ENCODE data around the gene MED22. TPM values are rescaled to one million over a fixed set of nuclear protein-coding genes. Genes with fewer than 3 reads are reported as not detected.
A peak's percentile ranks its signal among the peaks of the same experiment; 100 is the strongest.

MED22 gene
- total and polyA plus RNA-seq, 2 of the 8 experiments (the other 6 are each of a cell fraction or from before 2014, with no cell fraction given), result 56.4 to 68.4 TPM

DNA sequence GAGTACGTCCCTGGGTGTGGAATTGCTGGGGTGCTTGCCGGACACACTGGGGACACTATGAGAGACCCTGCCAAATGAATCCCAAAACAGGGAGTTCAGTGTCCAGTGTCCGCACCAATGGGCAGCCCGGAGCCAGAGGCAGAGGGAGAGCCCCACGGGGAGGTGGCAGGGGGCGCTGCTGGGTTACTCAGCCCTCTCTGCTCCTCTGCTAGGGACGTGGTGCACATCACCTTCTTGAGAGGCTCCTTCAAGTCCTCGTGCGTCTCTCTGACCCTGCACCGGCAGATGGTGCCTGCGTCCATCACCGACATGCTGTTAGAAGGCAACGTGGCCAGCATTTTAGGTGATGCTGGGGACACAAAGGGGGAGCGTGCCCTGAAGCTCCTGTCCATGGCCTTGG, 49.0 kb upstream of the MED22 start:
- H2AFZ ChIP-seq (ENCODE audit: low read length), result no peak overlapping the region
- no peak overlapping the region for H3K56ac ChIP-seq (replicated peaks; ENCODE audit: insufficient read length, low read depth, low read length)
- H2BK120ac ChIP-seq (replicated peaks; ENCODE audit: low read depth, low read length), result no peak overlapping the region
- H2BK20ac ChIP-seq (ENCODE audit: low read length), result no peak overlapping the region
- no peak overlapping the region for H3K14ac ChIP-seq (ENCODE audit: insufficient read length)
- WGBS, 2 experiments (ENCODE audit: extremely low coverage in 1 of 2, insufficient coverage in 1 of 2, insufficient read length in 1 of 2, insufficient replicate concordance in 2 of 2, low coverage in 1 of 2, low lambda C conversion rate in 2 of 2, missing lambda C conversion rate in 1 of 2), result 55% methylated on average over 14 of the region's 14 CpGs; no CpG with 5 or more reads in 1 of the 2 experiments
- no peaks in the 10 kb centered on the region for H3K79me1 ChIP-seq (ENCODE audit: low read depth, low read length)
- no peak overlapping the region for H4K5ac ChIP-seq (ENCODE audit: insufficient read length, low read depth, low read length)
- no peaks in the 10 kb centered on the region for H3K79me2 ChIP-seq (ENCODE audit: control insufficient read depth in 1 of 2, insufficient read depth in 2 of 2, low read length in 2 of 2)
- H3K27ac ChIP-seq (ENCODE audit: low read depth, low read length), result no peak overlapping the region
- no peak overlapping the region for H4K8ac ChIP-seq (ENCODE audit: extremely low read depth, insufficient read depth, low read length)
- no peaks in the 10 kb centered on the region; a peak in 3 of 7 replicates for H3K27me3 ChIP-seq (replicated peaks in 1 of 4; ENCODE audit: control insufficient read depth in 3 of 4, extremely low read depth in 1 of 4, insufficient read depth in 3 of 4, low read length in 3 of 4)
- H3K9ac ChIP-seq (replicated peaks in 1 of 4; ENCODE audit: extremely low read depth in 1 of 4, low read depth in 3 of 4, low read length in 3 of 4), result no peak overlapping the region
- H3K18ac ChIP-seq (ENCODE audit: extremely low read depth, low read length), result no peak overlapping the region
- H3K36me3 ChIP-seq (ENCODE audit: control insufficient read depth in 2 of 4, insufficient read depth in 4 of 4, low read length in 3 of 4), result no peaks in the 10 kb centered on the region
- no peak overlapping the region for H3K23ac ChIP-seq (ENCODE audit: insufficient read length)
- DNase-seq (ENCODE audit: low read depth in 1 of 2, low spot score in 2 of 2), result peak in 1 of 2 experiments; percentile 81
- FAIRE-seq, result no peak
- no peak overlapping the region for H3K4me3 ChIP-seq (ENCODE audit: extremely low read depth in 1 of 4, insufficient read depth in 2 of 4, low read depth in 3 of 4, low read length in 4 of 4)
- H2AK5ac ChIP-seq (ENCODE audit: low read depth, low read length), result no peak overlapping the region
- peaks cover 0 to 7% of the 10 kb centered on the region in 2 experiments for H4K20me1 ChIP-seq (replicated peaks in 1 of 2; ENCODE audit: control insufficient read depth in 1 of 2, insufficient read depth in 2 of 2, low read length in 2 of 2)
- H3K4me1 ChIP-seq (replicated peaks in 1 of 4; ENCODE audit: control insufficient read depth in 3 of 4, insufficient read depth in 4 of 4, low read length in 3 of 4), result no peaks in the 10 kb centered on the region
- ChIA-PET POLR2A (ENCODE audit: partially characterized antibody) (interaction anchor here (1.0 to 2.5 kb wide), 7 partner anchors 8 to 205 kb away, joined by 3 to 13 read pairs (median 5); partner anchors contain the start of genes MED22, REXO4, RPL7A and SURF1), CTCF (ENCODE audit: partially characterized antibody) (interaction anchor here (0.7 to 5.7 kb wide), 17 partner anchors 8 to 178 kb away, joined by 3 to 52 read pairs (median 7); partner anchors contain the start of genes ADAMTS13 and STKLD1)
- no peak overlapping the region for H2BK15ac ChIP-seq (ENCODE audit: low read length)
- 0 out of 2 replicates have a peak overlapping the region, but pooled peaks have one; percentile 1 for H2BK12ac ChIP-seq (ENCODE audit: low read depth, low read length)
- H3K9me3 ChIP-seq (ENCODE audit: insufficient read depth in 2 of 2, low read depth in 1 of 2, low read length in 1 of 2), result no peaks in the 10 kb centered on the region
- no peak overlapping the region for H3K4ac ChIP-seq (replicated peaks; ENCODE audit: insufficient read length, low read depth, low read length)
- no peak overlapping the region; a peak in 1 of 4 replicates for H3K4me2 ChIP-seq (ENCODE audit: insufficient read depth in 1 of 2, low read depth in 2 of 2, low read length in 2 of 2)
- H3K23me2 ChIP-seq (ENCODE audit: low read depth, low read length), result peaks cover 12% of the 10 kb centered on the region; the same call in 1 of the 2 replicates
- no peak overlapping the region for H2BK5ac ChIP-seq (ENCODE audit: low read depth, low read length)
- H4K91ac ChIP-seq (replicated peaks; ENCODE audit: insufficient read length, low read length), result no peak overlapping the region
- TF ChIP-seq, protein P1, sequence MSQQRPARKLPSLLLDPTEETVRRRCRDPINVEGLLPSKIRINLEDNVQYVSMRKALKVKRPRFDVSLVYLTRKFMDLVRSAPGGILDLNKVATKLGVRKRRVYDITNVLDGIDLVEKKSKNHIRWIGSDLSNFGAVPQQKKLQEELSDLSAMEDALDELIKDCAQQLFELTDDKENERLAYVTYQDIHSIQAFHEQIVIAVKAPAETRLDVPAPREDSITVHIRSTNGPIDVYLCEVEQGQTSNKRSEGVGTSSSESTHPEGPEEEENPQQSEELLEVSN (IDR thresholded peaks at IDR 0.05), result 0 out of 2 replicates have a peak, but pooled peaks have one; percentile 23
- peak; percentile 34; the same call in 1 of the 2 replicates for TF ChIP-seq GABPA (IDR thresholded peaks at IDR 0.05; ENCODE audit: borderline replicate concordance, insufficient read depth, low read length)
- TF ChIP-seq ASH2L (IDR thresholded peaks at IDR 0.05; ENCODE audit: low read length), result no peak
- TF ChIP-seq POLR2A (IDR thresholded peaks at IDR 0.05; ENCODE audit: control extremely low read depth in 1 of 2, low read depth in 2 of 2, low read length in 2 of 2), result no peak
- TF ChIP-seq RFX5 (IDR thresholded peaks at IDR 0.05; ENCODE audit: borderline replicate concordance, low read depth, low read length), result no peak
- no peak for TF ChIP-seq TAF7 (optimal IDR thresholded peaks at IDR 0.05; ENCODE audit: borderline replicate concordance, low read depth, low read length)
- TF ChIP-seq TBP (IDR thresholded peaks at IDR 0.05; ENCODE audit: low read depth, low read length), result no peak
- TF ChIP-seq, protein P2, sequence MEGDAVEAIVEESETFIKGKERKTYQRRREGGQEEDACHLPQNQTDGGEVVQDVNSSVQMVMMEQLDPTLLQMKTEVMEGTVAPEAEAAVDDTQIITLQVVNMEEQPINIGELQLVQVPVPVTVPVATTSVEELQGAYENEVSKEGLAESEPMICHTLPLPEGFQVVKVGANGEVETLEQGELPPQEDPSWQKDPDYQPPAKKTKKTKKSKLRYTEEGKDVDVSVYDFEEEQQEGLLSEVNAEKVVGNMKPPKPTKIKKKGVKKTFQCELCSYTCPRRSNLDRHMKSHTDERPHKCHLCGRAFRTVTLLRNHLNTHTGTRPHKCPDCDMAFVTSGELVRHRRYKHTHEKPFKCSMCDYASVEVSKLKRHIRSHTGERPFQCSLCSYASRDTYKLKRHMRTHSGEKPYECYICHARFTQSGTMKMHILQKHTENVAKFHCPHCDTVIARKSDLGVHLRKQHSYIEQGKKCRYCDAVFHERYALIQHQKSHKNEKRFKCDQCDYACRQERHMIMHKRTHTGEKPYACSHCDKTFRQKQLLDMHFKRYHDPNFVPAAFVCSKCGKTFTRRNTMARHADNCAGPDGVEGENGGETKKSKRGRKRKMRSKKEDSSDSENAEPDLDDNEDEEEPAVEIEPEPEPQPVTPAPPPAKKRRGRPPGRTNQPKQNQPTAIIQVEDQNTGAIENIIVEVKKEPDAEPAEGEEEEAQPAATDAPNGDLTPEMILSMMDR (IDR thresholded peaks at IDR 0.05; ENCODE audit: control extremely low read depth in 1 of 3, insufficient read depth in 1 of 3, low read depth in 1 of 3, low read length in 3 of 3), result peak in 2 of 3 experiments; percentile 76 to 87; a peak in 3 of 4 replicates
- TF ChIP-seq, protein P3, sequence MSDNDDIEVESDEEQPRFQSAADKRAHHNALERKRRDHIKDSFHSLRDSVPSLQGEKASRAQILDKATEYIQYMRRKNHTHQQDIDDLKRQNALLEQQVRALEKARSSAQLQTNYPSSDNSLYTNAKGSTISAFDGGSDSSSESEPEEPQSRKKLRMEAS (IDR thresholded peaks at IDR 0.05), result peak; percentile 47; the same call in 1 of the 2 replicates

All from H1 (cell line).